D721Med (cell line): ENCODE results near the gene IFNK.

ENCODE experiments used
- DNase-seq: peaks from one replicate; pipeline ENCODE4 v3.0.0; 2011; ENCODE audit warnings: low spot score; ENCODE audit not compliant: insufficient read length
- FAIRE-seq: peaks from 2 replicates; lab custom pipeline; 2011; peaks lifted over from hg19 to GRCh38; lab: Jason Lieb, UNC
- CTCF ChIP-seq: IDR thresholded peaks from 2 replicates; pipeline ENCODE4 v1.5.1; 2012; ENCODE audit warnings: mild to moderate bottlenecking, control low read depth; ENCODE audit not compliant: insufficient read depth; ENCODE audit errors: missing control alignments

The IFNK gene

DNA sequence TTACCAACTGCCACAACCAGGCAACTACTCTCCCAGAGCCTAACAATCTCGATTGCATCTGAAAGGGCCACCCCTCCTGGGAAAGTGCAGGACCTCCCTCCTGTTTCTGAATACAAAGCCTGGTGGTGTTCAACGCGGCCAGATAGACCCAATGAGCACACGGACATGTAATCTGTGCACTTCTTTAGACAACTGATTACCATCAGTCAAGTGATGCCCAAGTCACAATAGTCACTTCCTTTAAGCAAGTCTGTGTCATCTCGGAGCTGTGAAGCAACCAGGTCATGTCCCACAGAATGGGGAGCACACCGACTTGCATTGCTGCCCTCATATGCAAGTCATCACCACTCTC, 48.5 kb downstream of the IFNK start:
- TF ChIP-seq CTCF = no peak
- no peak for DNase-seq
- FAIRE-seq = no peak

GRCh38 chr9:27572918-27573633, 49.0 kb downstream of the IFNK start, which contains the start of gene C9orf72:
C9orf72 (minus strand) TSS chr9:27573481; CDS start chr9:27567120, 6,361 bp downstream.
- TF ChIP-seq CTCF = no peak
- FAIRE-seq (no peak), DNase-seq (peak; percentile 34)

- no peak for TF ChIP-seq CTCF
- peak; percentile 89 for FAIRE-seq
- peak; percentile 33 for DNase-seq
These were observed 49.8 kb downstream of the IFNK start for GRCh38 chr9:27573634-27574590.
